ENCODE results near the gene NAGA.

DNA sequence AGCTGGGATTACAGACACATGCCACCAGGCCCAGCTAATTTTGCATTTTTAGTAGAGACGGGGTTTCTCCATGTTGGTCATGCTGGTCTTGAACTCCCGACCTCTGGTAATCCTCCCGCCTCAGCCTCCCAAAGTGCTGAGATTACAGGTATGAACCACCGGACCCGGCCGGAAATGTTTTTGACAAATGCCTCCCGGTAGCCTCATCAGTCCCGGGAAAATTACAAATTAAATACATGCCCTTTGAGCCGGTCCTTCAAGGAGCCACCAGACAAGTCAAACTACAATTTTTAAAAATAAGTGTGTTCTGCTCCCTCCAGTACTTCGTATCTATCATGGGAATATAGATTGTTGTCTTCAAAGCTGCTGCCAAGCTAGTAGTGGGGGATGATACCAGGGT is 54.5 kb downstream of the NAGA start:
- TF ChIP-seq POLR2AphosphoS5 (IDR thresholded peaks at IDR 0.05) (no peak), POLR2A (IDR thresholded peaks at IDR 0.05) (no peak)
- TF ChIP-seq, protein P1, sequence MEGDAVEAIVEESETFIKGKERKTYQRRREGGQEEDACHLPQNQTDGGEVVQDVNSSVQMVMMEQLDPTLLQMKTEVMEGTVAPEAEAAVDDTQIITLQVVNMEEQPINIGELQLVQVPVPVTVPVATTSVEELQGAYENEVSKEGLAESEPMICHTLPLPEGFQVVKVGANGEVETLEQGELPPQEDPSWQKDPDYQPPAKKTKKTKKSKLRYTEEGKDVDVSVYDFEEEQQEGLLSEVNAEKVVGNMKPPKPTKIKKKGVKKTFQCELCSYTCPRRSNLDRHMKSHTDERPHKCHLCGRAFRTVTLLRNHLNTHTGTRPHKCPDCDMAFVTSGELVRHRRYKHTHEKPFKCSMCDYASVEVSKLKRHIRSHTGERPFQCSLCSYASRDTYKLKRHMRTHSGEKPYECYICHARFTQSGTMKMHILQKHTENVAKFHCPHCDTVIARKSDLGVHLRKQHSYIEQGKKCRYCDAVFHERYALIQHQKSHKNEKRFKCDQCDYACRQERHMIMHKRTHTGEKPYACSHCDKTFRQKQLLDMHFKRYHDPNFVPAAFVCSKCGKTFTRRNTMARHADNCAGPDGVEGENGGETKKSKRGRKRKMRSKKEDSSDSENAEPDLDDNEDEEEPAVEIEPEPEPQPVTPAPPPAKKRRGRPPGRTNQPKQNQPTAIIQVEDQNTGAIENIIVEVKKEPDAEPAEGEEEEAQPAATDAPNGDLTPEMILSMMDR (IDR thresholded peaks at IDR 0.05) = no peak
